Endometrial microvascular endothelial cells (primary cell): ENCODE results near the gene POLR3E. TPM values are rescaled to one million over a fixed set of nuclear protein-coding genes. Genes with fewer than 3 reads are reported as not detected.
"Not testable (repeated sequence)": the region's sequence is repeated elsewhere in the genome, so short reads cannot be mapped to it uniquely, and the experiment has no call there.

ENCODE experiments used
- in situ Hi-C: cut with HindIII; loops from 2 replicates; pipeline ENCODE4 v1.10.0; 2017; ENCODE audit warnings: low sequenced_read_pairs, low pct_unique_long_range_greater_than_20kb; ENCODE audit errors: inconsistent ontology term
- total RNA-seq: library from RNA; depleted of rRNA; stranded (reverse); fragments of >200 nt; gene quantifications from one replicate; pipeline ENCODE4 v1.2.3, GENCODE V29; 2015; ENCODE audit errors: inconsistent ontology term

Gene POLR3E
- total RNA-seq, 1 donor from 2014 or later: 57.0 TPM

DNA sequence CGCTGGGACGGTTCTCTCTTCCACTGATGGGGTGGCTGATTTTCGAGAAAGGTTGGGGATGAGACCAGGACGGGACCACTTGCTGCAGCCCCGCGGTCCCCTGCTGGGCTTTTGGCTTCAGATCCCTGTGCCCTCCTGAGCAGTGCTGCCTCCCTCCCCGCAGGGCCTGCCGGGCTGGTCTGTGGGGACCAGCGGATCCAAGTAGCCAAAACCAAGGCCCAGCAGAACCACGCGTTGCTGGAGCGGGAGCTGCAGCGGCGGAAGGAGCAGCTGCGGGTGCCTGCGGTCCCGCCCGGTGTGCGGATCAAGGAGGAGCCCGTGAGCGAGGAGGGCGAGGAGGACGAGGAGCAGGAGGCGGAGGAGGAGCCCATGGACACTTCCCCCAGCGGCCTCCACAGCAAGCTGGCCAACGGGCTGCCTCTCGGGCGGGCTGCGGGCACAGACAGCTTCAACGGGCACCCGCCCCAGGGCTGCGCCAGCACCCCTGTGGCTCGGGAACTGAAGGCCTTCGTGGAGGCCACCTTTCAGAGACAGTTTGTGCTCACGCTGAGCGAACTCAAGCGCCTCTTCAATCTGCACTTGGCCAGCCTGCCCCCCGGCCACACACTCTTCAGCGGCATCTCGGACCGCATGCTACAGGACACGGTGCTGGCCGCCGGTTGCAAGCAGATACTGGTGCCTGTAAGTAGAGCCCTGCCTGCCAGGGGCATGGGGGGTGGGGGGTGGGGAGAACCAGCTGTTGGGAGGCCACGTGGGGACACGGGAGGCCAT lies 28.6 kb downstream of the POLR3E start:
- in situ Hi-C loops: no loop called here

DNA sequence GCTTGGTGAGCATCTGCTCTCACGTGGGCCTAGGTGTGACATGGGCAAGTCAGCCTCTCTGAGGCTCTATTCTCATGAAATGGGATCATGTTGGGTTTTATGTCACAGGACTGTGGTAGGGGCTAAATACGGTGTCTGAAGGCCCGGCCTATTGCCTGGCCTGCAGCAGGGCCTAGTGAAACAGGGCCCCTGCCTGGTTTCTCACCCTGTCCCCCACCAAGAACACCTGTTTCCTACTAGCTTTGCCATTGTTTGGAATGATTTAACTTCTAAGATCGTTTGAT lies 29.1 kb downstream of the POLR3E start:
- in situ Hi-C loops: no loop called here

DNA sequence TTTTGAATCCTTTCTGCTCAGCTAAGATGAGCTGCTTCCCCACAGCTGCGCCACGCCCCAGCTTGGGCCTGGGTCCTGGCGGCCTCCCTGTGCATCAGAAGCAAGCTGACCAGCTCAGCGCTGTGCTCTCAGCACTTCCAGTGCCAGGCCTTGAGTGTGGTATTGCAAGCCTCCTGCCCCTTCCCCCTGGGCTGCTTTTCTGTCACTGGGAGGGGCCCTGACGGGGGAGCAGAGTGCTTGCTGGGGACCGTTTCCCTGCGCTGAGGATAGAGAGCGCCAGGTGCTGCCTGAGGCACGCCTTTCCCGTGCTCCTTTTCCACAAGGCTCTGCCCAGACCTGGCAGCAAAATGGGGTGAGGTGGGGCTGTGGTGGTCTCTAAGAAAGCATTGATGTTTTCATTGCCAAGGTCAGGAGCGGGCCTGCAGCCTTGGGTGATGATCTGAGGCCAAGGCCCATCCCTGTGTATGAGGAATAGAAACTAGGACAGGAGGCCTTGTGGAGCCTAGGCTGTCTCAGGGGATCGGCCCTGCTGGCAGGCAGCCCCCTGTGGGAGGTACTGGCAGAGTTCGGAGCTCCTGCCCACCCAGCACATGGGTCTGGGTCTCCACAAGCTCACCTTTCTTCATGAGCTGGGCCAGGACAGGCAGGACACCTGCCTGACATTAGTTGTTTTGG lies 29.7 kb downstream of the POLR3E start:
- in situ Hi-C loops: no loop called here

DNA sequence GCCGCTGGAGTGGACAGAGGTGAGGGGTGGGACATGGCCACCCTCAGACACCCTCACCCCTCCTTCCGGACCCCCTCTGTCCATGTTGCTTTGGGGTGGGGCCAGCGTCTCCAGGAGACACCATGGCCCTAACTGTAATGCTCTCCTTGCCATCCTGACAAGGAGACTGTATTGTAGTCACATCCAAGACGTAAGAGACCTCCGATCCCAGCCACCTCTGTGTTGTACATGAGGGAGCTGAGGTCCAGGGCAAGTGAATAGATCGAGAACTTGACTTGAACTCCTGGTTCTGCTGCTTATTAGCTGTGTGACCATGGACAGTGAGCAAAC lies 30.2 kb downstream of the POLR3E start:
- in situ Hi-C loops: no loop called here

DNA sequence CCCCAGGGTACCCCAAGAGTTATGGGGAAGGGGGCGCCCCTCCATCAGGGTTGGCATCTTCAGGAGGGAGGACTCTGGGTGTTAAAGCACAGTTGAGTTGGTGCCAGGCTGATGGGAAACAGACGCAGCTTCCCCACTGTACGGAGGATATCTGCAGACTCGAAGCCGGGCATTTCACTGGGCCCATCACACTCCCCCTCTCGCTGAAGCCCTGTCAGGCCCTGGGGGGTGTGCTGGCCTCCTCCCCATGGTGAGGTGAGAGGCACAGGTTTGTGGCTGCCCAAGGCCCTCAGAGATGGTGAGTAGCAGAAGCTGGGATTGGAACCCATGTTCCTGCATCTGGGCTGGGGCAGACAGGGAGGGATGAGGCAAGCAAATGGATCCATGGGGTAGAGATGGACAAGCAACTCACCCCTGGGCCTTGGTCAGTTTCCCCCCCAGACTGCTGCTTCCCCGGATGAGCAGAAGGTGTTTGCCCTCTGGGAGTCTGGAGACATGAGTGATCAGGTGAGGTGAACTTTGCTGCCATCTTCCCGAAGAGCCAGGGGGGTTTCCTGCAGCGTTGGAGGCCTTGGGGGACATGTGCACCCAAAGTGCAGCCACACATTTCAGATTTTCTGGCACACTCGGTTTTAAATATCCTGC lies 31.0 kb downstream of the POLR3E start:
- in situ Hi-C loops: no loop called here

DNA sequence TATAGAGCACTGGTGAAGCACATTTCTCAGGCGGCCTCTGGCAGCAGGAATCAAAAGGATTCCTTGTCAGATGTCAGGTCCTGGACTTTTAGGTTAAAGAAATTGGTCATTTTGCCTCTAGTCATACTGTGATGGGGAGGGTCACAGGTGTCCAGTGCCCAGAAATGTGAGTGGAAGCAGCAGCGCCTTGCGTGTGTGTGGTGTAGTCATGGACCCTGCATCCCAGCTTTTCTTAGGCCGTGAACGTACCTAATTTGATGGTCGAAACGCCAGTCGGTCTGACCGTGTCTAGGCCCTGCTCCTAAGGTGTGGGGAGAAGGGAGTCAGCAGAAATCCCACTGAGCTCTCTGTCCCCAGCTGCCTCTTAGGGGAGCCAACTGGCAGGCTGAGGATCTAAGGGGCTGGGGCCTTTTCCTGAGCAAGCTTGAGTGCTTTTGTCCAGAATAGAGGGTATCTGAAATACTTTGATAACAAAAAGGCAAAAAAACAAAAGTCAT lies 32.0 kb downstream of the POLR3E start:
- in situ Hi-C loops: no loop called here

DNA sequence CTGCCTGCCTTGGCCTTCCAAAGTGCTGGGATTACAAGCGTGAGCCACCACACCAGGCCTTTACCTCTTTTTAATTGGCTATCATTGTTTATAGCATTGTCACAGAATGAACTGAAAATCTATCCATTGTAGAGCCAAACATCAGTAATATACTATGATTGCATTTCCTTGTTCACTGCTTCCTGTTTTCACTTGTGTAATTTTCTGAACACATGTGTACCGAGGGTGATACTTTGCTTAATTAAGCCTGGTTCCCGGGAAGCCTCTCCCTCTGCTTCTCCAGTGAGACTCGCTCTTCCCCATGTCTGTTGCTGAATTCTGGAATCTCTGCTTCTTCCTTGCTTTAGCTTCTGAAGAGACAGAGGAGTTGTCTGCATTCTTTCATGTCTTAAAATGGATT lies 33.1 kb downstream of the POLR3E start:
- in situ Hi-C loops: no loop called here

DNA sequence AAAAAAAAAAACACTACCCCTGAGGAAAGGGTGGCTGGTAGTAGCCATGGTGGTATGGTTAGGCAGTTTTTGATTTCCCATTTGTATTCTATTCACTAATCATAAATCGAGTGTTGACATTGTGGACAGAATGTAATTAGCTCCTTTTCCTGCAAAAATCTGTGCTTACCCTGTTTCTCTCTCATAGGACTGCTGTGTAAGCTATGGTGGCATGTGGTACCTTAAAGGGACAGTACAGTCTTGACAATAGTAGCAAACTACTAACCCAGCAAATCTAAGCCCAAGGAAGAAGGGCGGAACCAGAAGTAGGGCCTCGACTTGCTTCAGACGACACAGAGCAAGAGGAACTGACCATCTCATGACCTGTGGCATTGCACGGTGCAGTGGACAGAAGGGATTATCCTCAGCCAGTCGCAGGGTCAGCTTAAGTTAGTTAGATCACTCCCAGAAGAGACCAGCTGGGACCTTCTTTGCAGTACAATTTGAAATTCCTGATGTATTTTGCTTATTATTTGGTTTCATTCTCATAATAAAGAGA lies 36.3 kb downstream of the POLR3E start:
- in situ Hi-C loops: no loop called here

DNA sequence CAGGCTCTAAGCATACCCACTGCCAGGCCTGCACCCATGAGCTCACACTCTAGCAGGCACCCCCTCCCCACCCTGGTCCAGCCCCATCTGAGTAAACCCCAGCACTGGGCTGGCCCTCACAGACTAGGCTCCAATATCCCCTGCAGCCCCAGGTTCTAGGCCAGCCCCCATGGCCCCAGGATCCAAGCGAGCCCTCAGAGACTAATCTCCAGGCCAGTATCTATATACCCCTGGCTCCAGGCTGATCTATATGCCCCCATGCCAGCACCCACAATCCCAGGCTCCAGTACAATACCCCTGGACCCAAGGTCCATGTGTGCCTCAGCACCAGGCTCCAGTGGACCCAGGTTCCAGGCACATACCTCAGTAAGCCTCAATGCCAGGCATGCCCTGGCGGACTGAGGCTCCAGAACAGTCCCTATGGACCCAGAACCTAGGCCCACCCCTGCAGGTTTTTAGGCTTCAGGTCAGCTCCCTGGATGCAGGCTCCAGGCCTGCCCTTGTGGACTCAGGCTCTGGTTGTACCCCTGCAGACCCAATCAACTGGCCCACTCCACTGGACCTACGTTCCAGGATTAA lies 38.5 kb downstream of the POLR3E start:
- in situ Hi-C loops: no loop called here

DNA sequence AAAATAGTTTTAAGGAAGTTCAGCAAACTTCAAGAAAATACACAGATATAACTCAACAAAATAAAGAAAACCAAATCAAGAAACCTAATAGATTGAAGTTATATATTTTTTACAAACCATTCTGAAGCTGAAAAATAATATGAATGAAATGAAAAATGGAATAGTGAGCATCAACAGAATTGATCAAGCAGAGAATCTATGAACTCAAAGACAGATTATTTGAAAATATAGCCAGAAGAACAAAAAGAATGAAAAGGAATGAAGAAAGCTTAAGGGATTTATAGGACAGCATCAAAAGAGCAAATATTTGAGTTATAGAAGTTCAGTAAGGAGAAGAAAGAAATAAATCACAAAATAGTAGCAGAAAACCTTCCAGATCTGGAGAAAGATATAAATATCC lies 39.4 kb downstream of the POLR3E start:
- in situ Hi-C loops: no loop called here

DNA sequence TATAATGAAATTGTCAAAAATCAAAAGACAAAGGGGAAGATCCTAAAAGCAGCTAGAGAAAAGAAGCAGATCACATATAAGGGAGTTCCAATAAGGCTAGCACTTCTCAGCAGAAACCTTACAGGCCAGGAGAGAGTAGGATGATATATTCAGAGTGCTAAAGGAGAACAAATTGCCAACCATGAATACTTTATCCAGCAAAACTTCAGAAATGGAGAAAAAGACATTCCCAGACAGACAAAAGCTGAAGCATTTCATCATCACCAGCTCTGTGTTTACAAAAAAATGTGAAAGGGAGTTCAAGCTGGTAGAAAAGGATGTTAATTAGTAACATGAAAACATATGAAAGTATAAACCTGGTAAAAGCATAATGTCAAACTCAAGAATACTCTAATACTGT lies 39.8 kb downstream of the POLR3E start:
- in situ Hi-C loops: no loop called here

DNA sequence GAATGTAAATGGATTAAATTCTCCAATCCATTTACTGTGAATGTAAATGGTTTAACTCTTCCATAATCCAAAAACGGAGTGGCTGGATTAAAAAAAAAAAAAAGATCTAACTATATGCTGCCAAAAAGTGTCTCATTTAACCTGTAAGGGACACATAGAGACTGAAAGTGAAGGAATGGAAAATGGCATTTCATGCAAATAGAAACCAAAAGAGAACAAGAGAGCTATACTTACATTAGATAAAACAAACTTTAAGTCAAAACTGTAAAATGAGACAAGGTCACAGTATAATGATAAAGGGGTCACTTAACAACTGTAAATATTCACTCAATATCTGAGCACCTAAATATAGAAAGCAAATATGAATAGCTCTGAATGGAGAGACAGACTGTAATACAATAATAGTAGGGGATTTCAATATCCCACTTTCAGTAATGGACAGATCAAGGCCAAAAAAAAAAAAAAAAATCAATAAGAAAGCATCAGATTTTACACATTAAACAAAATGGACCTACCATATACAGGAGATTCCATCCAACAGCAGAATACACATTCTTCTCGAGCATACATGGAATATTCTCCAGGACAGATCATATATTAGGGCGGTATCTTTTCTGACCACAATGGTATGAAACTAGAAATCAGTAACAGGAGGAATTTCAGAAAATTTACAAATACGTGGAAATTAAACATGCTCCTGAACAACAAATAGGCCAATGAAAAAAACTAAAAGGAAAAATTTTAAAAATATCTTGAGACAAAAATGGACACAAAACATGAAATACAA lies 40.8 kb downstream of the POLR3E start:
- in situ Hi-C loops: no loop called here

DNA sequence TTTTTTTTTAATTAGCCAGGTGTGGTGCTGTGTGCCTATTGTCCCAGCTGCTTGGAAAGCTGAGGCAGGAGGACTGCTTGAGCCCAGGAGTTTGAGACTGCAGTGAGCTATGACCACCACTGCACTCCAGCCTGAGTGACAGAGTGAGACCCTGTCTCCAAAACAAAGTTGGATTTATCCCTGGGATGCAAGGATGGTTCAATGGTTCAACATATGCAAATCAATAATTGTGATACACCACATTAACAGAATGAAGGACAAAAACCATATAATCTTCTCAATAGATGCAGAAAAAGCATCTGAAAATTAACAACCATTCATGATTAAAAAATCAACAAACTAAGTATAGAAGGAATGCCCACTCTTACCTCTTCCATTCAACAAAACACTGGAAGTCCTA lies 43.7 kb downstream of the POLR3E start:
- in situ Hi-C loops: no loop called here

DNA sequence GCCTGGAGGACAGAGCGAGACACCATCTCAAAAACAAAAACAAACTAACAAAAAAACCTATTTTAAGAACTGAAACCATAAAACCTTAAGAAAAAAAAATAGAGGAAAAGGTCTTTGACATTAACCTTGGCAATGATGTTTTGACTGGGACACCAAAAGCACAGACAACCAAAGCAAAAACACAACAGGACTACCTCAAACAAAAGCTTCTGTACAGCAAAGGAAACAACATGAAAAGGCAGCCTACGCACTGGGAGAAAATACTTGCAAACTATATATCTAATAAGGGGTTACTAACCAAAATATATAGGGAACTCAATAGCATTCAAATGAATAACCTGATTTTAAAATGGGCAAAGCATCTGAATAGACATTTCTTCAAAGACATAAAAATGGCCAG lies 44.9 kb downstream of the POLR3E start:
- in situ Hi-C loops: no loop called here

DNA sequence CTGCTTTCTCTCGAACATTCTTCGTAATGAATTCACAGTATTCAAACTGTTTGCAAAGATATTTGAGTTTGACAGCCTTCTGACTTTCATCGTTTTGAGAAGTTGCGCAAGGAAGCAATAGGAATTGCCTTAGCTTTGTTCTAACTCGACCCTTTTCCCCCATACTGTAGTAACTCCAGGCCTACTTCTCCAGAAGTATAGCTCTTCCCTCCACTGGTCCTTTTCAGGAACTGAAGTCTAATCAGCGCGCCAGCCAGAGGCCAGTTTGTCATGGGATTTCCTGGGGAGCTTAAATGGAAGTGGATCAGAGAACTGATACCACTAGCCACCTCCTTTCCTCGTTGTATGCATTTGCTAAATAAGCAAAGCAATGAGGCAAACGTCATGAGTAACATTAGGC lies 49.3 kb downstream of the POLR3E start:
- in situ Hi-C loops: no loop called here

DNA sequence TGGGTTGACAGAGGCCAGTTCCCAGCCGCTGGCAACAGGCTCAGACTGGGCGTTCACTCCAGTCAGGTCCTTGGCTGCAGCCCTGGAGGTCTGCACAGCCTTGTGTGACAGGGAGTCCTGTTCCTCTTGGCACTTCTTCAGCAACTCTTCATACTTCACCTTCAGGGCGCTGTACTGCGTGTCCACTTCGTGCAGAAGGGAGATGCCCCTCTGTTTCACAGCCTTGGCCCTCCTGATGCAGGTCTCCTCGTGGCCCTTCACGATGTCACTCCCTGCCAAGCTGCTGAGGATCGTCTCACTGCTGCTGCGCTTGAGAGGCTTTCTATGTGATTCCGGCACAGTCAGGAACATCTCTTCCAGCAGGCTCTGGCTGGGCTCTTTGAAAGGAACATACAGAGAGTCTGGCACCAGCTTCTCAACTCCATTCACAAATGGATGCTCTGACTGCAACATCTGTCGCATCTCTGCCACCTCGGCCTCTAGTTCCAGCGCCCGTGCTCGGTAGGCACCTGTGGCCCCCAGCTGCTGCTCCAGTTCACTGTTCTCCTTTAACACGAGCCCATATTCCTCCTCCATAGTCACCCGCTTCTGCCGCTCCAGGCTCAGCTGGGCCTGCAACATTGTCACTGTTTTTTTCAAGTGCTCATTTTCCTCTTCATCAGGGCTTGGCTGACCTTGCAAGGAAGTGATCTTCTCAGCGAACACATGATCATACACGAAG lies 50.1 kb downstream of the POLR3E start:
- in situ Hi-C loops: no loop called here

DNA sequence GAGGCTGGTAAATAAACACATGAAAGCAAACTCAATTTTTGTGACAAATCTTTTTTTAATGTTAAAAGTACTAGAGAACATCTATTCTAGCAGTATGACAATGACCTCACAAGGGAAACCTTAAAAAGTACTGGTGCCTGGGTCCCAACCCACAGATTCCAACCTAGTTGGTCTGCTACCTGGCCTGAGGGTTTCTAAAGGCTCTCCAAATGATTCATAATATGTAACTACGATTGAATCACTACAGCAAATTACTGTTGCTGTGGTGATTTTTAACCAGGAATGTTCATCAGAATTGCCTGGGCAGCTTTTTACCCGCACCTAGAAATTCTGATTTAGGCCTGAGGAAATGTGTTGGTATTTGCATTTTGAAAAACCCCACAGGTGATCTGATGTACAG lies 51.1 kb downstream of the POLR3E start:
- in situ Hi-C loops: no loop called here

DNA sequence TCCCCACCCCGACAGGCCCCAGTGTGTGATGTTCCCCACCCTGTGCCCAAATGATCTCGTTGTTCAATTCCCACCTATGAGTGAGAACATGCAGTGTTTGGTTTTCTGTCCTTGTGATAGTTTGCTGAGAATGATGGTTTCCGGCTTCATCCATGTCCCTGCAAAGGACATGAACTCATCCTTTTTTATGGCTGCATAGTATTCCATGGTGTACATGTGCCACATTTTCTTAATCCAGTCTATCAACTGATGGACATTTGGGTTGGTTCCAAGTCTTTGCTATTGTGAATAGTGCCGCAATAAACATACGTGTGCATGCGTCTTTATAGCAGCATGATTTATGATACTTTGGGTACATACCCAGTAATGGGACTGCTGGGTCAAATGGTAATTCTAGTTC lies 53.8 kb downstream of the POLR3E start:
- in situ Hi-C loops: not testable (repeated sequence)
